DMS53 treated with DMSO at 0.1 percent for 48 hours (cell line): Measurements from ENCODE around the gene ZNF76.
"Not testable (repeated sequence)": the region's sequence is repeated elsewhere in the genome, so short reads cannot be mapped to it uniquely, and the experiment has no call there.

ENCODE experiments used
- DNase-seq: peaks from one replicate; lab custom pipeline; 2025; ENCODE audit not compliant: unreplicated experiment; lab: John Stamatoyannopoulos, UW

ZNF76 gene

GRCh38 chr6:35327349-35328027 is 68.0 kb downstream of the ZNF76 start:
- DNase-seq: peak; percentile 21

- DNase-seq: no peak
Observed at GRCh38 chr6:35328108-35328723, 68.7 kb downstream of the ZNF76 start.

- DNase-seq: not testable (repeated sequence)
Observed at GRCh38 chr6:35328965-35329364, 69.4 kb downstream of the ZNF76 start.

- DNase-seq: no peak
Observed at GRCh38 chr6:35330541-35331119, 71.1 kb downstream of the ZNF76 start.

- DNase-seq: peak; percentile 80
Observed at GRCh38 chr6:35332074-35332887, 72.7 kb downstream of the ZNF76 start.

GRCh38 chr6:35341557-35341956 is 82.0 kb downstream of the ZNF76 start:
- no peak for DNase-seq

GRCh38 chr6:35342258-35343091 is 82.9 kb downstream of the ZNF76 start, which contains the start of gene PPARD:
Gene PPARD, plus strand, starts transcription at chr6:35342558. Its CDS starts 68,530 bp downstream, at chr6:35411088.
- DNase-seq: peak; percentile 78

- DNase-seq: no peak
Observed at GRCh38 chr6:35343092-35343834, 83.7 kb downstream of the ZNF76 start.

GRCh38 chr6:35343835-35344550 is 84.5 kb downstream of the ZNF76 start:
- DNase-seq: no peak
